Fibroblast of peridontal ligament (primary cell): Measurements from ENCODE around the gene ARHGEF3.

Source experiments
- DNase-seq: peaks from one replicate; pipeline ENCODE4 v3.0.0-alpha.2; 2010; ENCODE audit errors: extremely low read depth

Gene ARHGEF3

DNA sequence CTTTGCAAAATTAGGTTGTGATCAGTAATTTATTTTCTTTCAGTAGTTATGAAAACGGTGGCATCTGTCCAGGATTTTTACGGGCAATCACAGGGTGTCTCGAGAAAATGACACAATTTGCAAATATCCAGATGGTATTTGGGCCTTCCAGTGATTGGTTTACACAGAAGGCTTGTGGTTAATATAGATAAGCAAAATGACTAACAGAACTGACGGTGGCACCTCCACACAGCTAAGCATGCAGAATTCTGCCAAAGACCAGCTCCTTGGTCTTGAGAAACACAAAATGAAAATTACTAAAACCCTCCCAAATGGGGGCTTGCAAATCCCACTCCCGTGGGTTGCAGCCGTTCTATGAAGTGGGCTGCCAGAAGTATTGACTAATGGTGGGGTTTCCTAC lies 5.5 kb downstream of the ARHGEF3 start:
- no peak for DNase-seq

DNA sequence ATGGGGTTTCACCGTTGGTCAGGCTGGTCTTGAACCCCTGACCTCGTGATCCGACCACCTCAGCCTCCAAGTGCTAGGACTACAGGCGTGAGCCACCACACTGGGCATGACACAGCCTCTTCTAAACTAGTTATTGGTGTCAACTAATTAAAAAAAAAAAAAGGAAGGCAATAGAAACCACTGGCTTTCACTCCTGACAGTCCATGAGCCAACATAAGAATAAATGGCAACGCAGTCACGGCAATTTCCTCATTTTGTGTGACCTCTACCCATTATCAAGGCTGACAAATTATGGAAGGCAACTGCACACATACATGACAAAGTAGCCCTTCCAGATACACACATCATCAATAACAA lies 5.9 kb downstream of the ARHGEF3 start:
- DNase-seq: no peak

DNA sequence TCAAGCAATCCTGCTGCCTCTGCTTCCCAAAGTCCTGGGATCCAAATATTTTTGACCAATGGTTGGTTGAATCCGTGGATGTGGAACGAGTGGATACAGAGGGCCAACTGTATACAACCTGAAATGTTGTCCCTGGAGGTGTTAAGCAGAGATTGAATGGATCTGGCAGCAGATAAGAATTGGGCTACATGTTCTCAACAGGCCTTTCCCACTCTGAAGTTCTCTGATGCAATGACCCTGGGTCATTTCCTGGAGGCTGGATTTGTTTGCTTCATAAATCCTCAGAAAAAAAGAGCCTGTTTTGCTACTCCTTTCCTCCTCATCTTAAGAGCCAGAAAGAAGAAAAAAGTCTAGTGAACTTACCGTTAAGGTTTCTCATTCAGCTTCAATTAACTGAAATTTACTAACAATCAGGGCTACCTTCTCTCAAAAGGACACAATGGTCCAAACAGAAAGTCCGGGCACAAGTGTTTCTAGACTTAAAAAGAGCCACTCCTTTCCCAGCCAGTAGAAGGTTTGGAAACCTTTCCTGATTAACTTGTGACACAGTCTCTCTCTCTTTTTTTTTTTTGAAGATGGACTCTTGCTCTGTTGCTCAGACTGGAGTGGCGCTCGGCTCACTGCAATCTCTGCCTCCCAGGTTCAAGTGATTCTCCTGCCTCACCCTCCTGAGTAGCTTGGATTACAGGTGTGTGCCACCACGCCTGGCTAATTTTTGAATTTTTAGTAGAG lies 6.5 kb downstream of the ARHGEF3 start:
- DNase-seq: peak; percentile 42

DNA sequence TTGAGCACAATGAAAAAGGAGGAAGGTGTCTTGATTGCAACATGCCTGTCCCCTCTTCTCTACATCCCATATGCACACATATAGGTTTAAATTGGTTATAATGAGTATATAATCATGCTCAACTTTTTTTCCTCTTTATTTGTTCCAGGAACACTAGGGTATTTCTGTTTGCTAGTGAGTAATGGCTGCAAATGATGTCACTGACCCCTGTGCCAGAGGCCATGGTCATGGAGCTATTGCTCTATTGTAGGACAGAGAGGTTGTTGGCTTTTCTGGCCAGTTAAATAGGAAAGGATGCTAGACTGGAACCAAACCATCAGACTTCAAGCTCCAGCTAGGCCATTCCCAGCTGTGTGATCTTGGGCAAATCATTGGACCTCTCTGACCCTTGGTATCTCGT lies 9.6 kb downstream of the ARHGEF3 start:
- DNase-seq: no peak

DNA sequence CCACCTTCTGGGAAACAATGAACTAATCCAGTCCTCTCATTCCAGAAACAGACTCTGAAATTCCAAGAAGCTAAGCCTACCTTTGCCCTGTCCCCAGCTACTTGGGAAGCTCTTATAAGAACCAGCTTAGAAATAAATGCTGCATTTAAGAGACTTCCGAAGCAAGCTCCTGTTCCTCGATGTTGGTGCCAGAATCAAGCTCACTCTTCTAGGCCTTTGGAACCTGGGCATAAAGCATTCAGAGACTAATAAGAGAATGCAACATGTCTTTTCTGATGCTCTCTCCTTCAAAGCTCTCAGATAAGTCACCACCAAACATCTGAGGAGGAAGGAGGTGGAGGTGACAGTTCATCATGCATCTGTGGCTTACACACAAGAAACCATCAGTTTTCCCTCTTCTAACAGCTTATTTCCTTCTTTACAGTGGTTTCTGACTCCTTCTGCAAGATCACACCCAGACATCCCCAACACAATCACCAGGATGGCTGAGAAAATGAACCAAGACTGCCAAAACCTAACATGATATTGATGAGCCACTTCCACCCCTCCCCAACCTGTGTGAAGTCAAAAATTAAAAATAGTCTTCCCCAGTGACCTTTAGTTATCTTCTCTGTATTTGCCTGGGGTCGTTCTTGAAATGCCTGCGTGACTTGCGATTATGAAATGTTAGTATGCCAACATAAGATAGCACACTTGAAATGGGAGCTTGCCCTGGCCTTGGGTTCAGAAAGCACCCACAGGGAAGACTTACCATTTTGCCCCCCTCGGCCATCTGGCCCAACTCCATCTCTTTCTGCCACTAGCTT lies 11.5 kb downstream of the ARHGEF3 start:
- DNase-seq: no peak

DNA sequence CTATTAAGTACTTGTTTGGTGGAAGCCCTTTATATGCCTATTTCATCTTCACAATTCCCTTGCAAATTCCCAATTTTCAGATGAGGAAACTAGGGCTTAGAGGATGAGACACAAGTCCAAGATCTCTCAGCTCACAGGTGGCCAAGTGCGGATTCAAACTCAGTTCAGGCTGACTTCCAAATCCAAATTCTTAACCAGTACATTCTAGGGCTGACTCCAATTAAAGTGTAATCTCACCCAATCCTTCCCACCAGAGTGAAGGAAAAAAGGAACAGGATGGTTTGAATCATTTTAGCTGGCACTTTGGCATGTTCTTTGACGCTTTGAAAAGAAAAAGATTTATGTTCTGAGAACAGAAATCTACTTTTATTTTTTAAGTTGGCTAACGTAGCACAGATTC lies 12.7 kb downstream of the ARHGEF3 start:
- DNase-seq: no peak

DNA sequence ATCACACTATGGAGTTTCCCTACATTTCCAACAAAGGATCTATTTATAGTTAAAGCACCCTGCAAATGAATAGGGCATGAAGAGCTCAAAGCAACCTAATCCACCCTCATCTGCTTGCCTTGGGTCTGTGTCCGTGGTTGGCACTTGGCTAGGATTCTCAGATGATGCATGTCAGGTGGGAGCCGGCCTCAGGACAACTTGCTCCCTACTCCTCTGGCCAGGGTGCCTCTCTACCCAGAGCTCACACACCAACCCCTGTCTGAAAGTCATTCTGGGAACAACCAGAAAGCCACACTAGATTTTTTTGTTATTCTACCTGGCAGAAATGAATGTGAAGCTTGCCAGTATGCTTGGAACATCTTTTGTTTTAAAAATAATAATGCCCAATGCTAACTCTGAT lies 13.2 kb downstream of the ARHGEF3 start:
- no peak for DNase-seq

DNA sequence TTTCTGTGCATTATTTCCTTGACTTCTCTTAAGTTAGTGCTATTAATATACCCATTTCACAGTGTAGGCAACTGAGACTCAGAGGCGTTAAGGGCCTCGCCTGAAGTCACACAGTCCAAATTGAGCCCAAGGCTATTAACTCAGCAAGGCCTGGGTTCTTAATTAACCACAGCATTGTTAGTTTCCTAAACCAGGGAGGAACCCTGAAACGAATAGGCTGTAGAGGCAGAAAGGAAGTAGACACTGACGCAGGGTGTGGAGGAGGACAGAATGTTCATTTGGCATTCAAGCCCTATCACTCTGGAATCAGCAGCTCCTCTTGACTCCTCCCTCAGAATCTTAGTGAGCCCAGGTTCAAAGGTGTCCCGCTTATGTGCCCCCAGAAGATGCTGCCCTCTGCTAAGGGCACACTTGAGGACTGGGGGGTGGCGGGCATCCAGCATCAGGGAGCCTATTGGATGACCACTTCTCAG lies 13.9 kb downstream of the ARHGEF3 start:
- DNase-seq: no peak

DNA sequence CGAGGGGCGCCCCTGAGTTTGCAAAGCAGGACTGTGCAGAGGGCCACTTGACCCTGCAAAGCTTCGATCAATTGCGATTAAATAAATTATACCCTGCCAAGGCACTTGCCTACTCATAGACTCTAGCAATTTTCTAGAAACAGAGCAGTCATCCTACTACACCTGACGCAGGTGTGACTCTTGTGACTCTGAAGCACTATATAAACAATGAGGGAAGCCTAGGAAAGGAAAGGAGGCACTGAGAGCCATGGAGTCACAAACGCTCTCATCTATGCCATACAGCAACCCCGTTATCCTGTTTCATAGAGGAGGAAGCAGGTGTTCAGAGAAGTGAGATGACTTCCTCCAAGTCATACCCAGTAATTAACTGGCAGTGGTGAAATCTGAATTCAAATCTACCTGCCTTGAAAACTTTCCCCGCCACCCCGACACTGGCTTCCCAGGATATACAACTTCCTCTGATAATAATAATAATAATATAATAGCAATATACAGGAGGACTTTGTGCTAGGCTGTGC lies 14.4 kb downstream of the ARHGEF3 start:
- no peak for DNase-seq

DNA sequence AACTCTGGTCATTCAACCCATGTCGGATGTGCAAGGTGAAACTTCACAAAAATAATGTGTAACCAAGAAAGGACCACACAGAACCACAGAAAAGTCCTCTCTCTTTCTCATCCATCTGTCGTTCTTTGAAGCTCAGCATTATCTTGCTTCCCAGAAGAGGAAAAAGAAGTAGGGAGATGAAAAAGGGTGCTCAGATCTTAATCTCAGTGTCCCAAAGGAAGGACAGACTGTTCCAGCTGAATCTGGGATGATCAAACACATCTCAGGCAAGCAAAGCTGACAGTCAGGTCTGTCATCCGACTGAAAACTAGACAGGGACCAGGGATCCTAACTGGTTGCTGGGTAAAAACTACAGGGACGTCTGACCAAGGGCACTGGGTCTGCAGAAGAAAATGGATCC lies 16.2 kb downstream of the ARHGEF3 start:
- DNase-seq: no peak

DNA sequence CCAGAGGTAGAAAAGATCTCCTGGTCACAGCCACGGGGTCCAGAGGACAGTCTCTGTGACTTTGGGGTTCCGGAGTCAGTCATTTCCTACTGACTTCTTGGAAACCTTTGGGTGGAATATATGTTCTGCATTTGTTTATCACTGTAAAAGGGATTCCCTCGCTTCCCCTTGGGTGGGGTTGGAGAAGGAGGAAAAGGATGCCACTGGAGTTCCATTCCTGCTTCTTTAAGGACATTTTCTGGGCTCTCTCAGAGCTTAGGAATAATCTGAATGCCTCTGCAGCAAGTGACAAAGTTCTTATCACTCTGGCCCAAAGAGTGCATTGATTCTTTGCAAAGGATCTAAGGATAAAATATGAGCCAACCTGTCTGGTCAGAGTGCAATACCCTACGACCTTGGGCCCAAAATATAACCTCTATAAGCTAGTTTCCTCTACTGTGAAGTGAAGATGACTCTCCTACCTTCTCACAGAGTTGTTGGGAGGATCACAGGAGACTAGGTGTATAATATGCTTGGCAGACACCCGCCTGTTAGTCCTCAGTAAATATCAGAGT lies 17.2 kb downstream of the ARHGEF3 start:
- no peak for DNase-seq

DNA sequence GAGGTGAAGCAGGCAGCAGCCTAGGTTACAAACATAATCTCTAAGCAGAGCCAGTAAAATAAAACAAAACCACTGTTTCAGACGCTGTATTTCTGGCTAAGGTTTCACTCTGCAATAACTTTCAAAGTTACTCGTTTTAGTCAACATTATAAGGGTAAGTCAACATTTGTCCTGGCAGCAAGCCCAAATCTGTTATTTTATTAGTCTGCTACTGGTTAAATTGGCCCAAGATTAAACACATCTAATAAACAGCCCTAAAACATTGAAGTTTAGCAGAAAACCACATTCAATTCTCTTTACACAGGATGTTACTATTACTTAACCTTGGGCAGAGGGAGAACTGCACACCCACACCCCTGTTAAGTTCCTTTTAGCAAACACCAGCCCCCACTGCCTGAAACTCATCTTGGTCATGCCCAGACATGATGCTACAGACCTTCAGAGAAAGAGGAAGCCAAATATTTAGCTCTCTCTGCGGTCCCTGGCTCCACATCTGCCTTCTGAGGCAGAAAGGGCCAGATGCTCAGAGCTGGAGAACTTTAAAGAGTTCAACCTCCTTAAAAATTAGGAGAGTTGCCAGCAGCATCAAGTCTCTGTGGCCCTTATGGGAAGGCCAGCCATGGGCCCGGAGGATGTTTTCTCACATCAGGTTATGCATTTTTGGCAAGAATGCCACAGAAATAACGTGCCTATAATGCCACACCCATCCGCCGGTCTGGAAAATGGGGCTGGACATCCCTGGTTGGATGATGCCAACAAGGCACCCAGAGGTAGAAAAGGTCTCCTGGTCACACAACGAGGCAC lies 17.9 kb downstream of the ARHGEF3 start:
- DNase-seq: peak; percentile 75

DNA sequence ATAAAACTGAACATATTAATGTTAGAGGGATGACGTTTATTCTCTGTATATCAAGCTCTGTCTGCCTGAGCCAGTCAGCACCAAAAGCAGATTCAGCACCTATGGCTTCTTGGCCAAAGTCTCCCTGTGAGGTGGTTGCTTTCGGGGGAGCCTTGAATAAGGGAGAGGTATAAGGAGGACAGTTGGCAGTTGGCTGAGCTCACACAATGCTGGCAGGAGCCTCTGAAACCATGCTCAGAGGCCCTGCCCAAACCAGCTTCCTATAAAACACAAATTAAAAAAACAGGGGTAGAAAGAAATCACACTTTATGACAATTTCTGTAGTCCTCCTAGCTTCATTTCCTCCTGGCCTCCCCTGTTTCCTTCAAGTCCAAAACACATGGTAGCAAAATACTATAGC lies 18.8 kb downstream of the ARHGEF3 start:
- no peak for DNase-seq

DNA sequence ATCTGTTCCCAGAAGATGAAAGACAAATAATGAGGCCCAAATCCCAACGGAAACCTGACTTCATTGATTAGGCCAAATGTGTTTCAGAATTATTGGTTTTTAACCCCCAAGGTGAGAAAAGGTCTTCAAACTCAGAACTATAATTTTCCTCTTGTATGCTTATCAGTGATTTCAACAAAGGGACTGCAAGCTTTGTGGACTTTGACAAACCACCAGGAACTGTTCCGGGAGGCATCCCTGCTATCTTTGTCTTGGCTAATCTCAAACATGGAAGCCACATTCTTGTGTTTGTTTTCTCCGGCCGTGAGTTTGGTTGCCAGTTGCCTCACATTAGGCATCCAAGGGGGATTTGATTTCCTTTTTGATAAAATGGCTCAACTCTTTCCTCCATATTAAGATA lies 19.5 kb downstream of the ARHGEF3 start:
- DNase-seq: no peak

DNA sequence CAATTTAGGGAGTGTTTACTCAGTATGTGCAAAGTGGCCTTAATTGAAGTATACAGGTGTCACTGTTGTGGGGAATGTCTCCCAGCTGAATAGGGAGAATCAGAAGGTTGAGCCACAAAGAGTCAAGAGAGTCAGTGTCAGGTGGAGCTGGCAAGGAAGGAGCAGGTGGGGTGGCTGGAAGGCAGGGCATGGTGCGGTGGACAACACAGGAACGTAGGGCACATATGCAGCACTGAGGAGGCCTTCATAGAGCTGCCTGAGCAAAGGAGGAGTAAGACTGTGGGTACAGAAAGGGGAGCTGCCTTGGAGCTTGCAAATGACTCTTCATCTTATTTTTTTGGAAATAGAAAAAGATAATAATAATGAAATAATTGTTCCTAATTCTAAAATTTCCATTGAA lies 20.0 kb downstream of the ARHGEF3 start:
- no peak for DNase-seq

DNA sequence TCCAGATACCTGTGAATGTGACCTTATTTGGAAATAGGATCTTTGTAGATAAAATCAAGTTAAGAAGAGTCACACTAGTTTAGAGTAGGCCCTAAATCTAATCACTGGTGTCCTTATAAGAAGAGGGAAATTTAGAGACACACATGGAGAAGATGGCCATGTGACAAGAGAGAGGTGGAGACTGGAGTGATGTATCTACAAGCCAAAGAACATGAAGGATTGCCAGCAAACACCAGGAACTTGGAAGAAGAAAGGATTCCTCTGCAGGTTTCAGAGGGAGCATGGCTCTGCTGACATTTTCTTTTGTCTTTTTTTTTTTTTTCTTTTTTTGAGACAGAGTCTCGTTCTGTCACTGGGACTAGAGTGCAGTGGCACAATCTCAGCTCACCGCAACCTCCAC lies 20.8 kb downstream of the ARHGEF3 start:
- no peak for DNase-seq

DNA sequence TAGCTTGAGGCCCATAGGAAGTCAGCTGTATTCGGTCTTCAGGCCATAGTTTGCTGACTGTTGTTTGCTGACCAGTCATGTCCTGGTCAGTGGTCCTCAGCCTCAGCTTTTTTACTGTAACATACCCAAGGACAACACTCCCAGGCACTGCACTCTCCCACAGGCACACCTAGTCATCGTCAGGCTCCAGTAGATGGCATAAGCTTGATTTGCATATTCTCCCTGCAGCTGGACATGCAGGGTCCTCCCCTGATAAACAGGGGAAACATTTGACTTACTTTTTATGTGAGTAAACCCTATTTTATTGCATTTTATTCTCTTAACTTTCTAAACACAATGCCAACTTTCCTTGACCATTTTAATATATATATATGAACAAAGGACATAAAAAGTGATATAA lies 22.9 kb downstream of the ARHGEF3 start:
- no peak for DNase-seq

DNA sequence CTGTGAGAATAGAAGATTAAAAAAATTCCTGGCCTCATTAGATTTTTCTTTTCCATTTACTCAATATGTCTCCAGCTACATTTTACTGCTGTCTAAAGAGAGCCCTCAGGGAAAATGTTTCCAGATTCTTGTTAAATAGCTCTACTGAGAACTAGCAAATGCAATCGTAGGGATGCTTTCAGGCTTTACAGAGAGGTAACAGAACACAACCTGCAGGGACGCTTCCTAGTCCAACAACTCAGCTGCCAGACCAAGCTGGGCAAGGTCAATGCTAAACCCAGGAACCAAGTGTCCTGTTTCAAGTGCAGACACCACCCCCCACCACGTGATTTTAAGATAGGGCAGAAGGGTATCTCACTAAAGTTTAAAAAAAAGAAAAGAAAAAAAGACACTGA lies 25.2 kb downstream of the ARHGEF3 start:
- no peak for DNase-seq

DNA sequence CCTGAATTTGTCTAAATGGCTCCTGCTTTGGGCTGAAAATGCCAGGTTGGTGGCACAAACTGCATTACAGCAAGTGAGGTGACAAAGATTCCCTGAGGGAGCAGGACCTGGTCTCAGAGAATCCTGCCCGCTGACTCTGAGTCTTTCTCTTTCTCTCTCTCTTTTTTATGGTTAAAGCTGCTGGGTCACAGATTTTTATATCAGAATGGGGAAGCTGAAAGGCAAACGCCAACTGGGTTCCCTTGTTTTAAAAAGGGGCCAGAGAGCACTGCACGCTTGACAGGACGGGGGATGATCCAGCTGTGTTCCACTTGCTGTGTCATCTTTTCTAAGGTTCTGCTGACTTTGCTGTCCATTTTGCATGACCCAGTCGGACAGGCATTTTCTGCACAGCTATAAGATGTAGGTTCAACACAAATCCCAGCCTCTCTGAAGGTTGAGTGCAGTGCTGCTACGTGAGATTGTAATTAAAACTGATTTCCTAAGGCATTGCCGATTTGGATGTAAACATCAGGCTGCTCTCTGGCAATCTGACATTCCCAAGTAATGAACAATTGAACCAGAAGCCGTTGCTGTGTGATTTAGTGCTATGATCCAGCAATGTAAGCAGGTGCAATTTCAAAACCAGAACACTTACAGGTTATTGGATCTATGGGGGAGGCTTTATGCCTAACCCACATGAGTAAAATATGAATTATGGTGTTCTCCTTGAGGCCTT lies 25.8 kb downstream of the ARHGEF3 start:
- DNase-seq: no peak

DNA sequence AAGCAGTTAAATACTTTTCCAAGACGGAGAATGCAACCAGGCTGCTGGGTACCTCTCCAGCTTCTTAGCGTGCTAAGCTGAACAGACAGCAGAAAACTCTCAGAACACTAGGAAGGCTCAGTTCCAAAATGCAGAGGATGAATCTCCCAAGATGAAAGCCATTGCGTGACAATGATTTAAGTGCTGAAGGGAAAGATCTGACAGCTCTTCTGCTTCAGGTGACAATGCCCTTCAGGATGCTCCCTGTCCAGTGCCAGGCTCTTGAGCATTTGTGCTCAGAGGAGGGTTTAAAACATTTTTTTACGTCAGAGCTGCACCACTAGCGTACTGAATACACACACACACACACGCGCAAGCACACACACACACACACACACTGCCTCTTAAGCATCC lies 26.3 kb downstream of the ARHGEF3 start:
- DNase-seq: no peak

DNA sequence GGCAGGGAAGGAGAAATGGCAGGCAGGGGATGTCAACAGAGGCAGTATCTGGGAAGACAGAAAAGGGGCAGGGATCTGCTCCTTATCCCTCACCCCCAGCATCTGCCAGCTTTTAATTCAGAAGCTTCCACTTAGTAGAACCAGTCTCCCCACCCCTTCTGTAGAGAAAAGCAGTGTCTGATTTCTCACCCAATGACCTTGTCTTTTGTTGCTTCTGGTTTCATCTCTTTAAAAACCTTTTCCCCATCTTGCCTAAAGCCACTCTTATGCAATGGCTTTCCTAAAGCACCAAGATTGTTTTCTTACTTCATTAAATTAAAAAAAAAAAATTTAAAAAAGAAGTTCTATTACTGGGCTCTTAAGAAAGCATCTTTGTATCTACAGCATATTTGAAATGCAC lies 27.8 kb downstream of the ARHGEF3 start:
- DNase-seq: no peak
